SK-N-MC (cell line): ENCODE measurements around the gene NDUFA13.

Experiments used
- EZH2 ChIP-seq: fragments of 200-600 bp; sonication (generic); IDR thresholded peaks from one replicate; pipeline ENCODE4 v1.6.1; 2017; ENCODE audit warnings: antibody characterized with exemption
- FOXP2 ChIP-seq: optimal IDR thresholded peaks from 2 replicates; pipeline ENCODE3; 2011; ENCODE audit warnings: mild to moderate bottlenecking, moderate library complexity; ENCODE audit not compliant: insufficient read depth; ENCODE audit errors: extremely low read length, control extremely low read depth
- POLR2AphosphoS5 ChIP-seq: IDR thresholded peaks from 2 replicates; pipeline ENCODE4 v1.6.1; 2012; ENCODE audit warnings: mild to moderate bottlenecking, low read depth, low read length, borderline replicate concordance

- no peak for TF ChIP-seq EZH2
- TF ChIP-seq POLR2AphosphoS5: peak; percentile 95
- TF ChIP-seq FOXP2: no peak
Observed at GRCh38 chr19:19515642-19516519, at the start of gene NDUFA13.
